Fibroblast of peridontal ligament (primary cell): ENCODE data around the gene DAZAP1.

Source experiments
- DNase-seq: peaks from one replicate; pipeline ENCODE4 v3.0.0-alpha.2; 2010; ENCODE audit errors: extremely low read depth

The DAZAP1 gene

GRCh38 chr19:1393841-1394240 is 13.5 kb upstream of the DAZAP1 start:
- DNase-seq: no peak

- DNase-seq: no peak
Observed at GRCh38 chr19:1394252-1395193, 12.9 kb upstream of the DAZAP1 start.

- DNase-seq: no peak
Observed at GRCh38 chr19:1395194-1396018, 12.0 kb upstream of the DAZAP1 start.

GRCh38 chr19:1396019-1396767 is 11.2 kb upstream of the DAZAP1 start:
- DNase-seq: no peak

- DNase-seq: no peak
Observed at GRCh38 chr19:1396768-1397679, 10.4 kb upstream of the DAZAP1 start.

- DNase-seq: no peak
Observed at GRCh38 chr19:1397838-1398237, 9.5 kb upstream of the DAZAP1 start.

- DNase-seq: no peak
Observed at GRCh38 chr19:1399079-1399478, 8.3 kb upstream of the DAZAP1 start.

GRCh38 chr19:1399745-1400144 is 7.6 kb upstream of the DAZAP1 start:
- DNase-seq: no peak

- no peak for DNase-seq
Observed at GRCh38 chr19:1400281-1401137, 6.9 kb upstream of the DAZAP1 start.

- peak; percentile 17 for DNase-seq
Observed at GRCh38 chr19:1401138-1401888, 6.1 kb upstream of the DAZAP1 start, which contains the start of gene GAMT. TSS of gene GAMT (minus strand) at chr19:1401542. CDS start at chr19:1401476, 66 bp downstream.

- no peak for DNase-seq
Observed at GRCh38 chr19:1401889-1402217, 5.5 kb upstream of the DAZAP1 start.

GRCh38 chr19:1402411-1403070 is 4.8 kb upstream of the DAZAP1 start:
- no peak for DNase-seq

GRCh38 chr19:1406774-1407527 is 435 bp upstream of the DAZAP1 start:
- peak; percentile 96 for DNase-seq

GRCh38 chr19:1408300-1409203 is 1.2 kb downstream of the DAZAP1 start:
- DNase-seq: peak; percentile 63

GRCh38 chr19:1409204-1410005 is 2.0 kb downstream of the DAZAP1 start:
- DNase-seq: no peak
